Body of pancreas (tissue), 4 donors: ENCODE data around the gene NUDT12. TPM values are rescaled to one million over a fixed set of nuclear protein-coding genes. Genes with fewer than 3 reads are reported as not detected.

Experiments used
- ATAC-seq: fragments of 150-250 bp; one replicate; pipeline ENCODE4 v1.9.1; 2016
- DNase-seq, 4 donors: peaks; one replicate each; pipeline ENCODE4 v3.0.0-alpha.2; 2019
- H3K27ac ChIP-seq, 4 donors: fragments of 200-600 bp; sonication (generic); 1 replicate in 3 of 4; 2 replicates in 1 of 4; pipeline versions ENCODE4 v1.5.1 to v1.6.1; 2016 to 2019; ENCODE audit warnings: mild to moderate bottlenecking in 1 of 4, mixed read lengths in 1 of 4, moderate library complexity in 1 of 4
- H3K27me3 ChIP-seq, 2 donors: fragments of 200-600 bp; sonication (generic); one replicate each; pipeline ENCODE4 v1.6.0; 2016; ENCODE audit warnings: mild to moderate bottlenecking in 1 of 2
- H3K36me3 ChIP-seq, 2 donors: fragments of 200-600 bp; sonication (generic); replicated peaks in 1 of 2; 2 replicates each; pipeline ENCODE4 v1.5.1; 2016; ENCODE audit warnings: low read depth in 2 of 2; ENCODE audit not compliant: insufficient read depth in 1 of 2
- H3K4me1 ChIP-seq: fragments of 200-600 bp; sonication (generic); one replicate; pipeline ENCODE4 v1.6.0; 2016
- H3K4me3 ChIP-seq, 2 donors: fragments of 200-600 bp; sonication (generic); 1 replicate in 1 of 2; 2 replicates in 1 of 2; pipeline ENCODE4 v1.5.1; 2016 to 2019
- H3K9me3 ChIP-seq, 3 donors: fragments of 200-600 bp; sonication (generic); 1 replicate in 2 of 3; 2 replicates in 1 of 3; pipeline ENCODE4 v1.5.1; 2016
- CTCF ChIP-seq, 7 experiments: fragments of 450-650 bp in 4 of 7; fragments of 200-600 bp in 3 of 7; sonication (generic) in 3 of 7; IDR thresholded peaks; one replicate each; pipeline ENCODE4 v1.5.1; 2016 to 2019; ENCODE audit warnings: antibody characterized with exemption in 7 of 7
- POLR2A ChIP-seq, 3 donors: fragments of 450-650 bp; IDR thresholded peaks; one replicate each; pipeline ENCODE4 v1.6.1; 2016; ENCODE audit warnings: antibody characterized with exemption in 3 of 3, mild to moderate bottlenecking in 2 of 3
- WGBS, 2 donors: methylation state at CpG; one replicate each; pipeline ENCODE4 v1.1.5; 2017; 5-methylcytosine and 5-hydroxymethylcytosine counted together
- intact Hi-C: fragments of 100-400 bp; cut with DNase I; formaldehyde crosslinking; loops from one replicate; pipeline ENCODE4 v1.15.1; 2023
- total RNA-seq, 2 donors: library from RNA; depleted of rRNA; stranded (reverse); fragments of >200 nt; gene quantifications; one replicate each; pipeline ENCODE4 v1.1.0, GENCODE V29; 2016

The NUDT12 gene
- total RNA-seq, 2 donors from 2014 or later = 14.3 to 20.8 TPM

- TF ChIP-seq POLR2A (IDR thresholded peaks at IDR 0.05) (no peak), CTCF (IDR thresholded peaks at IDR 0.05) (no peak)
- Histone ChIP-seq H3K36me3 (no peaks in the 10 kb centered on the region), H3K4me3 (no peak overlapping the region), H3K4me1 (peaks cover 4% of the 10 kb centered on the region), H3K9me3 (no peaks in the 10 kb centered on the region), H3K27ac (no peak overlapping the region), H3K27me3 (no peaks in the 10 kb centered on the region)
- intact Hi-C loops = no loop called here
- ATAC-seq (no peak), DNase-seq (no peak)
- WGBS, 2 donors = 85 to 87% methylated on average over 5 of the region's 5 CpGs
Observed at GRCh38 chr5:103522586-103522985, 40.0 kb downstream of the NUDT12 start.

DNA sequence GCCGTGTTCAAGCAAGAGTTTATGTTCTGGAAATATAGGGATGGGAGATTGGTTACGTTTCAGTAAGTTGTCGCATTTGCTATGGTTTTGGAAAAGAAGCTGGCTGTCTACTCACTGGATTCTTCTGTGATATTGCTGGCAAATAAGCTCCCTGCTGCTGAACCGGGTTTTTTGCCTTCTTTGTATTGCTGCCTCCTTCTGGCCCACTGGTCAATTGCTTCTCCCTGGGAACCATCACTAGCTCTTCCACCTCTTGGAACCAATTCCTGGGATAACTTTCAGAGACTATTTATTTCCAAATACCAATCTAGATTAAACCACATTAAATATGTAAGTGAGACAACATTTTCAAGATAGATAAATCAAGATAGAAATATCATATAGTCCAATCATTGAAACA is 43.0 kb downstream of the NUDT12 start:
- Histone ChIP-seq H3K27me3 (no peaks in the 10 kb centered on the region), H3K4me3 (no peak overlapping the region), H3K27ac (no peak overlapping the region), H3K9me3 (no peaks in the 10 kb centered on the region), H3K36me3 (no peaks in the 10 kb centered on the region), H3K4me1 (no peaks in the 10 kb centered on the region)
- no peak for ATAC-seq
- TF ChIP-seq POLR2A (IDR thresholded peaks at IDR 0.05) = no peak
- no peak for TF ChIP-seq CTCF (IDR thresholded peaks at IDR 0.05)
- intact Hi-C loops = no loop called here
- no peak for DNase-seq
- WGBS, 2 donors = 74 to 76% methylated on average over 4 of the region's 4 CpGs

- H3K9me3 ChIP-seq = no peaks in the 10 kb centered on the region
- ATAC-seq (no peak), DNase-seq (no peak)
- TF ChIP-seq POLR2A (IDR thresholded peaks at IDR 0.05) (no peak), CTCF (IDR thresholded peaks at IDR 0.05) (no peak)
- intact Hi-C loops = no loop called here
- H3K27me3 ChIP-seq = no peaks in the 10 kb centered on the region
- WGBS, 2 donors = 98% methylated on average over 1 of the region's 1 CpG
- no peak overlapping the region for H3K27ac ChIP-seq
- H3K4me1 ChIP-seq = peaks cover 13% of the 10 kb centered on the region
- no peaks in the 10 kb centered on the region for H3K36me3 ChIP-seq
- no peak overlapping the region for H3K4me3 ChIP-seq
Observed at GRCh38 chr5:103514371-103514770, 48.2 kb downstream of the NUDT12 start.

GRCh38 chr5:103513701-103514100 is 48.9 kb downstream of the NUDT12 start:
- DNase-seq (no peak), ATAC-seq (no peak)
- Histone ChIP-seq H3K27ac (no peak overlapping the region), H3K9me3 (no peaks in the 10 kb centered on the region), H3K4me1 (peaks cover 13% of the 10 kb centered on the region), H3K36me3 (no peaks in the 10 kb centered on the region), H3K4me3 (no peak overlapping the region), H3K27me3 (no peaks in the 10 kb centered on the region)
- TF ChIP-seq POLR2A (IDR thresholded peaks at IDR 0.05) = no peak
- intact Hi-C loops = no loop called here
- WGBS, 2 donors = 9 to 16% methylated on average over 1 of the region's 1 CpG

DNA sequence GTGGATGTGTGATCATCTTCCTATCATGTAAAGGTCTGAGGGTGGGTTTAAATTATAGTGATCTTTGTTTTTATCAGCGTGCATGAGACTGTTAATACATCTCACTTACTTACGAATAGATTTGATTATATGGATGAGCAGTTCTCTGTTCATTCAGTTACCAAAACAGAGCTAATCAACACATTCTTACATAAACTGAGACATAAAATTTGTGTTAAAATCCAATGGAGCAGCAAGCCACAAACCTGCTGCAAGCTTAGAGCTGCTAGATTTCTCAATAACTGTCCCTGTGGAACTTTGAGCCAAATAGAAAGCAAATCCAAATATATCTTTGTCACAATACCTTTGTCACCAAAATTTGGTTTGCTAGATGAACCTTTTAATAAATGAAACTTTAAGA is 50.1 kb downstream of the NUDT12 start:
- intact Hi-C loops = no loop called here
- Histone ChIP-seq H3K4me3 (no peak overlapping the region), H3K9me3 (no peaks in the 10 kb centered on the region), H3K4me1 (peaks cover 13% of the 10 kb centered on the region), H3K27ac (no peak overlapping the region), H3K27me3 (no peaks in the 10 kb centered on the region), H3K36me3 (no peaks in the 10 kb centered on the region)
- DNase-seq (no peak), ATAC-seq (no peak)
- TF ChIP-seq CTCF (IDR thresholded peaks at IDR 0.05) (no peak), POLR2A (IDR thresholded peaks at IDR 0.05) (no peak)
- 82 to 91% methylated on average over 2 of the region's 2 CpGs for WGBS, 2 donors
